Hepatocyte (in vitro differentiated cells): ENCODE results near the gene GNS.

ENCODE experiments used
- EZH2 ChIP-seq: fragments of 200-600 bp; sonication (generic); IDR thresholded peaks from 2 replicates; pipeline ENCODE4 v1.6.1; 2016; ENCODE audit warnings: antibody characterized with exemption, mild to moderate bottlenecking, borderline replicate concordance
- EZH2phosphoT487 ChIP-seq: fragments of 200-600 bp; sonication (generic); IDR thresholded peaks from one replicate; pipeline ENCODE4 v1.6.1; 2018; ENCODE audit warnings: antibody characterized with exemption, mild to moderate bottlenecking, low read depth, moderate library complexity; ENCODE audit not compliant: unreplicated experiment, severe bottlenecking
- TF ChIP-seq, protein P1 (sequence below): fragments of 200-600 bp; sonication (generic); IDR thresholded peaks from 2 replicates; pipeline ENCODE4 v1.5.1; 2016; ENCODE audit warnings: antibody characterized with exemption, mild to moderate bottlenecking; ENCODE audit not compliant: poor library complexity

DNA sequence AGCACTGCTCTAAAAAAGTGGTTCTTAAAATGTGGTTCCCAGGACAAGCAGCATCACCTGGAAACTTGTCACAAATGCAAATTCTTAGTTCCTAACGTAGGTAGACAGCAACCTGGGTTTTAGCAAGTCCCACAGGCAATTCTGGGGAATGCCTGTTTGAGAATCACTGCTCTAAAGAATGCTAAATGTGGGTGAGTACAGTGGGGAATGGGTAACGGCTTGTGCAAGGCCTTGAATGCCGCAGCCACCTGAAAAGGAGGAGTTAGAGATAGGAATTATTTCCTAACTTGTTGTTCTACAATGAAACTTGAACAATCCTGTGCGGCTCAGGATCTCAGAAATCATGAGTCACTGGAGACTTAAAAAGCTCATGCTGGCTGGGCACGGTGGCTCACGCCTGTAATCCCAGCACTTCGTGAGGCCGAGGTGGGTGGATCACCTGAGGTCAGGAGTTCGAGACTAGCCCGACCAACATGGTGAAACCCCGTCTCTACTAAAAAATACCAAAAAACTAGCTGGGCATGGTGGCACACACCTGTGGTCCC is 34.9 kb downstream of the GNS start:
- TF ChIP-seq, protein P1, sequence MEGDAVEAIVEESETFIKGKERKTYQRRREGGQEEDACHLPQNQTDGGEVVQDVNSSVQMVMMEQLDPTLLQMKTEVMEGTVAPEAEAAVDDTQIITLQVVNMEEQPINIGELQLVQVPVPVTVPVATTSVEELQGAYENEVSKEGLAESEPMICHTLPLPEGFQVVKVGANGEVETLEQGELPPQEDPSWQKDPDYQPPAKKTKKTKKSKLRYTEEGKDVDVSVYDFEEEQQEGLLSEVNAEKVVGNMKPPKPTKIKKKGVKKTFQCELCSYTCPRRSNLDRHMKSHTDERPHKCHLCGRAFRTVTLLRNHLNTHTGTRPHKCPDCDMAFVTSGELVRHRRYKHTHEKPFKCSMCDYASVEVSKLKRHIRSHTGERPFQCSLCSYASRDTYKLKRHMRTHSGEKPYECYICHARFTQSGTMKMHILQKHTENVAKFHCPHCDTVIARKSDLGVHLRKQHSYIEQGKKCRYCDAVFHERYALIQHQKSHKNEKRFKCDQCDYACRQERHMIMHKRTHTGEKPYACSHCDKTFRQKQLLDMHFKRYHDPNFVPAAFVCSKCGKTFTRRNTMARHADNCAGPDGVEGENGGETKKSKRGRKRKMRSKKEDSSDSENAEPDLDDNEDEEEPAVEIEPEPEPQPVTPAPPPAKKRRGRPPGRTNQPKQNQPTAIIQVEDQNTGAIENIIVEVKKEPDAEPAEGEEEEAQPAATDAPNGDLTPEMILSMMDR: no peak
- TF ChIP-seq EZH2 (no peak), EZH2phosphoT487 (no peak)
